ENCODE measurements around the gene NRG2. TPM values are rescaled to one million over a fixed set of nuclear protein-coding genes. Genes with fewer than 3 reads are reported as not detected.

NRG2 gene
- total and polyA plus RNA-seq, 8 donors: 0.68 to 10.6 (median 7.5) TPM

GRCh38 chr5:140015706-140016105 is 27.4 kb downstream of the NRG2 start:
- no peaks in the 10 kb centered on the region for H3K4me1 ChIP-seq
- H3K27me3 ChIP-seq: peaks cover 0 to 23% of the 10 kb centered on the region in 2 donors
- DNase-seq (peak in 1 of 4 donors; percentile 22), ATAC-seq (no peak)
- intact Hi-C loops (cut with DNase I): no loop called here
- H3K9me3 ChIP-seq: no peaks in the 10 kb centered on the region
- no peak overlapping the region for H3K27ac ChIP-seq
- no peak for TF ChIP-seq CTCF (IDR thresholded peaks at IDR 0.05)
- no peaks in the 10 kb centered on the region for H3K36me3 ChIP-seq
- H3K4me3 ChIP-seq: no peak overlapping the region

GRCh38 chr5:140014751-140015150 is 28.3 kb downstream of the NRG2 start:
- H3K27ac ChIP-seq: no peak overlapping the region
- ATAC-seq (no peak), DNase-seq (no peak)
- no peaks in the 10 kb centered on the region for H3K9me3 ChIP-seq
- H3K36me3 ChIP-seq: no peaks in the 10 kb centered on the region
- no peak for TF ChIP-seq CTCF (IDR thresholded peaks at IDR 0.05)
- intact Hi-C loops (cut with DNase I): no loop called here
- peaks cover 0 to 20% of the 10 kb centered on the region in 2 donors for H3K27me3 ChIP-seq
- no peak overlapping the region for H3K4me3 ChIP-seq
- H3K4me1 ChIP-seq: no peaks in the 10 kb centered on the region

GRCh38 chr5:140013536-140013935 is 29.6 kb downstream of the NRG2 start:
- Histone ChIP-seq H3K4me3 (no peak overlapping the region), H3K27me3 (peaks cover 0 to 12% of the 10 kb centered on the region in 2 donors), H3K36me3 (no peaks in the 10 kb centered on the region), H3K4me1 (no peaks in the 10 kb centered on the region), H3K27ac (no peak overlapping the region), H3K9me3 (no peaks in the 10 kb centered on the region)
- ATAC-seq (no peak), DNase-seq (no peak)
- intact Hi-C loops (cut with DNase I): no loop called here
- TF ChIP-seq CTCF (IDR thresholded peaks at IDR 0.05): no peak

- H3K9me3 ChIP-seq: no peaks in the 10 kb centered on the region
- ATAC-seq (no peak), DNase-seq (no peak)
- H3K27me3 ChIP-seq: peaks cover 0 to 10% of the 10 kb centered on the region in 2 donors
- no peak overlapping the region for H3K4me3 ChIP-seq
- H3K27ac ChIP-seq: no peak overlapping the region
- intact Hi-C loops (cut with DNase I): no loop called here
- no peaks in the 10 kb centered on the region for H3K36me3 ChIP-seq
- no peak for TF ChIP-seq CTCF (IDR thresholded peaks at IDR 0.05)
- H3K4me1 ChIP-seq: no peaks in the 10 kb centered on the region
Observed at GRCh38 chr5:140012443-140012842, 30.7 kb downstream of the NRG2 start.

- no peak for TF ChIP-seq CTCF (IDR thresholded peaks at IDR 0.05)
- Histone ChIP-seq H3K27me3 (peaks cover 0 to 10% of the 10 kb centered on the region in 2 donors), H3K27ac (no peak overlapping the region), H3K4me3 (no peak overlapping the region), H3K36me3 (no peaks in the 10 kb centered on the region), H3K4me1 (no peaks in the 10 kb centered on the region), H3K9me3 (no peaks in the 10 kb centered on the region)
- intact Hi-C loops (cut with DNase I): no loop called here
- ATAC-seq: peak; percentile 31
- DNase-seq: no peak
Observed at GRCh38 chr5:140011297-140011802, 31.7 kb downstream of the NRG2 start.
